Cerebellar nuclear complex (tissue), 1 donor: ENCODE measurements around the gene ERRFI1.

ENCODE experiments used
- DNase-seq, 2 experiments: peaks; one replicate each; lab custom pipeline; 2025; lab: John Stamatoyannopoulos, UW

The ERRFI1 gene

GRCh38 chr1:8046391-8046790, 20.3 kb upstream of the ERRFI1 start:
- DNase-seq, result no peak

GRCh38 chr1:8043621-8044020, 17.5 kb upstream of the ERRFI1 start:
- no peak for DNase-seq

GRCh38 chr1:8042134-8042533, 16.0 kb upstream of the ERRFI1 start:
- no peak for DNase-seq

- no peak for DNase-seq
These were observed 14.5 kb upstream of the ERRFI1 start for GRCh38 chr1:8040586-8040985.

- no peak for DNase-seq
These were observed 13.0 kb upstream of the ERRFI1 start for GRCh38 chr1:8039071-8039470.

GRCh38 chr1:8035289-8035688, 9.2 kb upstream of the ERRFI1 start:
- no peak for DNase-seq

- no peak for DNase-seq
These were observed 7.2 kb upstream of the ERRFI1 start for GRCh38 chr1:8033322-8033721.

- no peak for DNase-seq
These were observed 6.3 kb upstream of the ERRFI1 start for GRCh38 chr1:8032366-8032910.

- no peak for DNase-seq
These were observed 5.2 kb upstream of the ERRFI1 start for GRCh38 chr1:8031176-8031785.

- DNase-seq, result no peak
These were observed 2.4 kb upstream of the ERRFI1 start for GRCh38 chr1:8028571-8028910.

- DNase-seq, result no peak
These were observed 1.9 kb upstream of the ERRFI1 start for GRCh38 chr1:8027748-8028570.

- DNase-seq, result no peak
These were observed 1.1 kb upstream of the ERRFI1 start for GRCh38 chr1:8026976-8027747.

- no peak for DNase-seq
These were observed 401 bp downstream of the ERRFI1 start for GRCh38 chr1:8025671-8026144.

- DNase-seq, result no peak
These were observed 943 bp downstream of the ERRFI1 start for GRCh38 chr1:8025061-8025670.

GRCh38 chr1:8024329-8024728, 1.8 kb downstream of the ERRFI1 start:
- no peak for DNase-seq

- DNase-seq, result no peak
These were observed 2.2 kb downstream of the ERRFI1 start for GRCh38 chr1:8023995-8024313.

- DNase-seq, result no peak
These were observed 2.7 kb downstream of the ERRFI1 start for GRCh38 chr1:8023287-8023994.

- DNase-seq, result no peak
These were observed 3.5 kb downstream of the ERRFI1 start for GRCh38 chr1:8022395-8023286.

- no peak for DNase-seq
These were observed 4.3 kb downstream of the ERRFI1 start for GRCh38 chr1:8021676-8022266.

- DNase-seq, result no peak
These were observed 6.1 kb downstream of the ERRFI1 start for GRCh38 chr1:8020032-8020431.
